OCI-LY1 (cell line): Measurements from ENCODE around the gene DMRTB1.

Experiments
- H2AFZ ChIP-seq: fragments of 200-600 bp; sonication (generic), shearing (Covaris generic); 2 replicates; pipeline ENCODE4 v1.6.0; 2014; ENCODE audit warnings: antibody characterized with exemption, mild to moderate bottlenecking, low read length
- H3F3A ChIP-seq: fragments of 200-600 bp; sonication (generic), shearing (Covaris generic); 2 replicates; pipeline ENCODE4 v1.6.0; 2014; ENCODE audit warnings: mild to moderate bottlenecking, antibody characterized with exemption, low read length, moderate library complexity; ENCODE audit not compliant: insufficient read depth
- H3K27ac ChIP-seq: fragments of 200-600 bp; sonication (generic); 2 replicates; pipeline ENCODE4 v1.5.1; 2014; ENCODE audit warnings: low read length, mixed run types, mild to moderate bottlenecking, low read depth; ENCODE audit not compliant: poor library complexity, severe bottlenecking
- H3K27me3 ChIP-seq: fragments of 200-600 bp; sonication (generic); 2 replicates; pipeline ENCODE4 v1.6.0; 2014; ENCODE audit warnings: antibody characterized with exemption, mild to moderate bottlenecking, low read length, moderate library complexity; ENCODE audit not compliant: insufficient read depth
- H3K36me3 ChIP-seq: fragments of 200-600 bp; sonication (generic); 2 replicates; pipeline ENCODE4 v1.6.1; 2014; ENCODE audit warnings: mild to moderate bottlenecking, antibody characterized with exemption, low read length, moderate library complexity, mixed read lengths; ENCODE audit not compliant: insufficient read depth
- H3K4me1 ChIP-seq: fragments of 200-600 bp; sonication (generic); 2 replicates; pipeline ENCODE4 v1.5.1; 2014; ENCODE audit warnings: mild to moderate bottlenecking, low read length, moderate library complexity; ENCODE audit not compliant: insufficient read depth, severe bottlenecking
- H3K4me2 ChIP-seq: fragments of 200-600 bp; sonication (generic), shearing (Covaris generic); 2 replicates; pipeline ENCODE4 v1.6.1; 2014; ENCODE audit warnings: low read length
- H3K4me3 ChIP-seq: fragments of 200-600 bp; sonication (generic); 2 replicates; pipeline ENCODE4 v1.5.1; 2014; ENCODE audit warnings: low read length, low read depth, mild to moderate bottlenecking, mixed read lengths; ENCODE audit not compliant: poor library complexity, severe bottlenecking
- H3K79me2 ChIP-seq: fragments of 200-600 bp; shearing (Covaris generic); 2 replicates; pipeline ENCODE4 v1.6.1; 2016; ENCODE audit warnings: mixed run types, low read length, mixed read lengths; ENCODE audit not compliant: insufficient read depth
- H3K9ac ChIP-seq: fragments of 200-600 bp; sonication (generic), shearing (Covaris generic); 2 replicates; pipeline ENCODE4 v1.6.1; 2014; ENCODE audit warnings: mild to moderate bottlenecking, low read length, mixed read lengths
- H3K9me2 ChIP-seq: fragments of 200-600 bp; sonication (generic), shearing (Covaris generic); 2 replicates; pipeline ENCODE4 v1.6.1; 2014; ENCODE audit warnings: low read depth, mild to moderate bottlenecking, low read length, mixed read lengths
- H3K9me3 ChIP-seq: fragments of 200-600 bp; shearing (Covaris generic); 2 replicates; pipeline ENCODE4 v1.6.1; 2014; ENCODE audit warnings: low read length, mixed read lengths
- H4K20me1 ChIP-seq: fragments of 200-600 bp; sonication (generic), shearing (Covaris generic); 2 replicates; pipeline ENCODE4 v1.6.0; 2016; ENCODE audit warnings: mild to moderate bottlenecking, low read length; ENCODE audit not compliant: insufficient read depth
- CTCF ChIP-seq: fragments of 200-600 bp; sonication (generic), shearing (Covaris generic); IDR thresholded peaks from 2 replicates; pipeline ENCODE4 v1.5.1; 2017; ENCODE audit warnings: mild to moderate bottlenecking, antibody characterized with exemption, low read length, moderate library complexity, mixed read lengths
- EZH2 ChIP-seq: fragments of 200-600 bp; sonication (generic), shearing (Covaris generic); IDR thresholded peaks from 2 replicates; pipeline ENCODE4 v1.8.0; 2017; ENCODE audit warnings: borderline replicate concordance, mixed run types, mild to moderate bottlenecking, antibody characterized with exemption, low read length, moderate library complexity, mixed read lengths

Gene DMRTB1

GRCh38 chr1:53475664-53476063 lies 16.5 kb downstream of the DMRTB1 start:
- H3F3A ChIP-seq, result no peaks in the 10 kb centered on the region
- H3K4me2 ChIP-seq, result no peak overlapping the region
- no peaks in the 10 kb centered on the region for H3K9me2 ChIP-seq
- no peaks in the 10 kb centered on the region for H3K9me3 ChIP-seq
- TF ChIP-seq EZH2 (no peak), CTCF (no peak)
- H3K79me2 ChIP-seq, result no peaks in the 10 kb centered on the region
- no peaks in the 10 kb centered on the region for H3K4me1 ChIP-seq
- no peak overlapping the region for H3K4me3 ChIP-seq
- H4K20me1 ChIP-seq, result no peaks in the 10 kb centered on the region
- H3K27me3 ChIP-seq, result 0 out of 2 replicates have a peak, but pooled peaks cover 3% of the 10 kb centered on the region
- H3K27ac ChIP-seq, result no peak overlapping the region
- no peak overlapping the region for H3K9ac ChIP-seq
- no peak overlapping the region for H2AFZ ChIP-seq
- H3K36me3 ChIP-seq, result no peaks in the 10 kb centered on the region

- Histone ChIP-seq H2AFZ (no peak overlapping the region), H3K9ac (no peak overlapping the region), H3K27me3 (0 out of 2 replicates have a peak, but pooled peaks cover 3% of the 10 kb centered on the region), H3K4me1 (no peaks in the 10 kb centered on the region), H3K27ac (no peak overlapping the region), H3K79me2 (no peaks in the 10 kb centered on the region), H4K20me1 (no peaks in the 10 kb centered on the region), H3K4me2 (no peak overlapping the region), H3K36me3 (no peaks in the 10 kb centered on the region), H3F3A (no peaks in the 10 kb centered on the region), H3K4me3 (no peak overlapping the region), H3K9me2 (no peaks in the 10 kb centered on the region), H3K9me3 (no peaks in the 10 kb centered on the region)
- TF ChIP-seq EZH2 (no peak), CTCF (no peak)
Measured at GRCh38 chr1:53476579-53476978, 17.4 kb downstream of the DMRTB1 start.

- Histone ChIP-seq H3K9me2 (no peaks in the 10 kb centered on the region), H3K27ac (no peak overlapping the region), H3K4me1 (no peaks in the 10 kb centered on the region), H3K27me3 (0 out of 2 replicates have a peak, but pooled peaks cover 3% of the 10 kb centered on the region), H3K9ac (no peak overlapping the region), H3K4me3 (no peak overlapping the region), H3K36me3 (no peaks in the 10 kb centered on the region), H3F3A (no peaks in the 10 kb centered on the region), H4K20me1 (no peaks in the 10 kb centered on the region), H3K79me2 (no peaks in the 10 kb centered on the region), H3K4me2 (no peak overlapping the region), H3K9me3 (no peaks in the 10 kb centered on the region), H2AFZ (no peak overlapping the region)
- no peak for TF ChIP-seq EZH2
- no peak for TF ChIP-seq CTCF
Measured at GRCh38 chr1:53477651-53478501, 18.7 kb downstream of the DMRTB1 start.
